Activated gamma-delta T cell treated with Interleukin-2 at 50 U/mL for 16 hours (primary cell): ENCODE measurements around the gene MAP7.
"Not testable (repeated sequence)": the region's sequence is repeated elsewhere in the genome, so short reads cannot be mapped to it uniquely, and the experiment has no call there.

Experiments used
- DNase-seq: peaks from one replicate; pipeline ENCODE4 v3.0.0-alpha.2; 2020

MAP7 gene

DNA sequence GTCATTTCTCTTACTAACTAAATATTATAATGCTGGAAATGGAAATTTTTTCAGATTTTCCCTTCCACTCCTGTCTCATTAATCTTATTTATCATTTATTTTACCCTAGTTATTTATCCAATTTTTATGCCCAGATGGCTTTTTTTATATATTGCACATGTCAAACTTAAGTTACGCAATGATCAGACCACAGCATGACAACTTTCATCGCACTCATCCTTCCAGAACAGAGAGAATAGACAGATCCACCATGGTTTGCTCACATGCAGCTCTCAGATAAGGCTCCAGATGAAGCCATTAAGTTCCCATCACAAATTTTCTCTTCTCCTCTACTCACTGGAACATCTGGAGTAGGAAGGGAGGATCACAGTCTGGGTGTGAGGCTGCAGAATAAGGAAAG is 48.7 kb downstream of the MAP7 start:
- no peak for DNase-seq

DNA sequence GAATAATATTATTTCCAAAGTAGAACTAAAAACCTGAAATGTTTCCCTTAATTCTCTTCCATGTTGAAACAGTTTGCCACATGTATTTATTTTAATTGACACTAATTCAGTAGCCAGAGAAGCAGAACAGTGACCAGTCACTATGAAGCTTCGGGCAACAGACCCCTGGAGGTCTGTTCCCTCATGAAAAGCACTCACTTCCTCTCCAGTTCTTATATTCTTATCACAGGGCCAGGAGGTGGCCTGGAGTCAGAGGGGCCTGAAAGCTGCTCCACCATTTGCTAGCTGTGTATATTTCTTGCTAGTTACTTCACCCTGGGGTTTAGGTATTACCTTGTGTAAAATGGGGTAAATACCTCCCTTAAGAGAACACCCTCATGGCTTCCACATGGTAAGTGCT is 49.1 kb downstream of the MAP7 start:
- no peak for DNase-seq

DNA sequence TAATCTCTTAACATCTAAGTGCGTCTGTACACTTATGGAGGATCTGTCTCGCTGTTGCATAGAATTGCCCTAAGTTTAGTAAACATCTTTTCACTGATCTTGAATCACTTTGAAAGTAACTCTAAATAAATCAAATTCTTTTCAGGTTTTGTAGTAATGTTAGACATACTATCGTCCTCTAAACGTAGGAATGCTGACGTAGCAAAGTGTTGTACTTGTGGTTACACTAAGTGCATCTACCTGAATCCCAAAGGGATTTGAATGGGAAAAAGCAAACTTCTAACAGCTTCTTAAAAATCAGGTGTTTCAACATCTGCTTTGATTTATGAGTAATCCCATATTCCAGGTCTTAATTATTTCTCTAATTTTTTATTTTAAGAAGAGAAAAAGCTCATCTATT is 49.8 kb downstream of the MAP7 start:
- DNase-seq: no peak

DNA sequence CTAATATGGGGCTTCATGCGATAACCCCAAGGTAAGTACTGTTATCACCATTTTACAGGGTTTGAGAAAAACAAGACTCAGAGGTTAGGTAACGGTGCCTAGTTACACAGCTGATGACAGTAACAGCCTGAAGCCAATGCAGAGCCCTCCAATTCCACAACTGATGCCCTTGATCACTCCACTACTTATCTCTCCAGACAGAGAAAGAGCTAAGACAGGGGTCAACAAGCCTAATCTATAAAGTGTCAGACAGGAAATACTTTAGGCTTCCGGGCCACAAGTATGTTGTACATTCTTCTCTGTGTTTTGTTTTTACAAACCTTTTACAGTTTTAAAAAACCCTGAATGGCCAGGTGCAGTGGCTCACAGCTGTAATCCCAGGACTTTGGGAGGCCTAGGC is 50.9 kb downstream of the MAP7 start:
- DNase-seq: no peak

DNA sequence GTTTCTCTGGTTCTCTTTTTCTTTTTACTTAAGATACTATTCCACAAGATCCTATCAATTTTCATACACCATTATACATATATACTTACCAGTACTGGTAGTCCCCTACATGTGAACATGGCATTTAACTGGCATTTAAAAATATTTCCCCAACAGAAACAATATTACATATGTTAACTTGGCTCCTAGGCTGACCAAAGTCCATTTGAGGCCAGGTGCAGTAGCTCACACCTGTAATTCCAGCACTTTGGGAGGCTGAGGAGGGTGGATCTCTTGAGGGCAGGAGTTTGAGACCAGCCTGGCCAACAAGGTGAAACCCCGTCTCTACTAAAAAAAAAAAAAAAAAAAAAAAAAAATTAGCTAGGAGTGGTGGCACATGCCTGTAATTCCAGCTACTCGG is 53.8 kb downstream of the MAP7 start:
- DNase-seq: not testable (repeated sequence)

DNA sequence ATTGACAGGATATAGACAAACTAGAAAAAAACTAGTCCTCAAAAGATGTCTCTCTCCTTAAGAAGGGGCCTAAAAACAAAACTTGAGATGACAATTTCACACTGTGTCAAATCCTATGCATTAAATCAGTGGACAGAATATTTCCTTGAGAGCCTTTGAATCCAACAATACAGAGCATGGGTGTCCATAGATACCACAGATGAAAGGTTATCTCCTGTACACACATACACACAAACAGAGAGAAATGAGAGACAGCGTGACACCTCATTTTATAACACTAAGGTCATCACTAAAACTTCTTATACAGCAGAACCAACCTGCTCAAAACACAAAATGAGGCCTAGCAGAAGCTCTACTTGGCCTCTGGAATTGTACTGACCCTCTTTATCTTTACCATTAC is 55.5 kb downstream of the MAP7 start:
- DNase-seq: no peak

DNA sequence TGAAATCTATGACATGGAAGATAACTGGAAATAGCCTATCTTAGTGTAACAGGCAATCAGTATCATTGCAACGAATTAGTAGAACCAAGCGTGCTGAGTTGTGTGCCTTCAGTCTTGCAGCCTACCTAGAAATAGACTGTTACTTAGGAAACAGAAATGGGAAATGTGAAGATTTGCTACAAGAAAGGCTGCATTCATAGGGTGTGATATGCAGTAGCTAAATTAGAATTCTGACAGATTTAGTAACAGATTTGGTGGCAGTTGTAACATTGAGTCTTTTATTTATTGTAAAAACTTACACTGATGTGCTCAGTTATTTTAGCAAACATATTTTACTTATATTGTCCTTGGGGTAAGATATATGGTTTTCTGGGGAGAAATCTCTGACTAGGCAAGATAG is 56.2 kb downstream of the MAP7 start:
- DNase-seq: no peak

DNA sequence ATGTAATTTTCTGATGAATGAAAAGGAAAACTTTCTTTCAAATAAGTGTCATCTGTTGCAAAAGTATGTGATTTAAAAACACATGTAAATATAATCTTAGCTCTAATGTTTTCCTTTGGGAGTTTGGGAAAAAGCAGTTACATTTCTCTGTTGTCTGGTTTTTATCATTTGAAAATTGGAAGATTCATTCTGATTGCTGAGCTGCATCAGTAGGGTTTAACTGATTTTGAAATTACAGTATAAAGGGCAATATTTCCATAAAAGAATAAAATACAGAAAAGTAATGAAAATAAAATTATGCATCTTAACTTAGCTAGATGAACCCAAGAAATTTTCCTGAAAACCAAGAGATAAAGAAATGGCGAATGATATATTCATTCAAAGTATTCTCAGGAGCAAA is 57.8 kb downstream of the MAP7 start:
- no peak for DNase-seq

DNA sequence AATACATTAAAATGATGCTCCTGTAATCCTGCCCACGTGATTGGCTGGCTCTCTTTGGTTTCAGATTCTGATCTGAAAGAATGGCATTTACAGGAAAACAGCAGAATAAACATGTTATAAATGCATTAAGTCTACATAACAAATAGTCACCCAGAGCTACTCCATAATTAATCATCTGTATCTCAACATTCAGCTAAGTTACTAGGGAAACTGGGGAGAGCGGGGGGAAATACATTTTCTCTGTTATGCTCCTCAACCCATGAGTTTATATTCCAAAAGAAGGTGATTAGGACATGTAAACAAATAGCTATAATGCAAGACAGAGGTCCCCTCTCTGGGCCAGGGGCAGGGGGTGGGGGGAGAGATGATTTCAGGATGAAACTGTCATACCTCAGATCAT is 58.5 kb downstream of the MAP7 start:
- no peak for DNase-seq

DNA sequence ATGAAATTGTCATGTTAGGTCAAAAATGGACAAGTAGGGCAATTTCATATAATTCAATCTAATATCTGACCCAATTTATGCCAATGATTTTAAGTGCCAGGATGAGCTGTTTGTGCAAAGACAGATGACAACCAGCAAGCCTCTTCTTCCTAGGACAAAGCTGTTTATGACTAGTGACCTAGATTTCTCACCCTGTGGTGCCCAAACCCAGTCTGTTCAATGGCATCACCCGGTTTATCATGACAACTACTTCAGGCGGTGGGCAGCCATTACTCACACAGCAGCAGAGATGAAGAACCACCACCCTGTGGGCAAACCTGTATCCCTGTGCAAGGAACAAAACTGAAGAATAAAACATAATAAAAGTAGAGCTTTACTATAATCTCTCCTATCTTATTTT is 59.0 kb downstream of the MAP7 start:
- DNase-seq: no peak

DNA sequence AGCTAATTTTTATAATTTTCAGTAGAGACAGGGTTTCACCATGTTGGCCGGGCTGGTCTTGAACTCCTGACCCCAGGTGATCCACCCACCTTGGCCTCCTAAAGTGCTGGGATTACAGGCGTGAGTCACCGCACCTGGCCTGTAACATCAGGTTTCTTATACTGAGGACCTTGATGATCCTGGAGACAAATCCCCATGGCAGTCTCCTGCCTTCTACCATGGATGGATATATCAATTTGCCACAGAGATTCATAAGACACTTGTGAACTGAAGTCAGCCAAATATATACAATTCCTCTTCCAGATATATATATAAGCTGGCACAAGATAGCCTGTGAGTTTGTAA is 60.6 kb downstream of the MAP7 start:
- not testable (repeated sequence) for DNase-seq

DNA sequence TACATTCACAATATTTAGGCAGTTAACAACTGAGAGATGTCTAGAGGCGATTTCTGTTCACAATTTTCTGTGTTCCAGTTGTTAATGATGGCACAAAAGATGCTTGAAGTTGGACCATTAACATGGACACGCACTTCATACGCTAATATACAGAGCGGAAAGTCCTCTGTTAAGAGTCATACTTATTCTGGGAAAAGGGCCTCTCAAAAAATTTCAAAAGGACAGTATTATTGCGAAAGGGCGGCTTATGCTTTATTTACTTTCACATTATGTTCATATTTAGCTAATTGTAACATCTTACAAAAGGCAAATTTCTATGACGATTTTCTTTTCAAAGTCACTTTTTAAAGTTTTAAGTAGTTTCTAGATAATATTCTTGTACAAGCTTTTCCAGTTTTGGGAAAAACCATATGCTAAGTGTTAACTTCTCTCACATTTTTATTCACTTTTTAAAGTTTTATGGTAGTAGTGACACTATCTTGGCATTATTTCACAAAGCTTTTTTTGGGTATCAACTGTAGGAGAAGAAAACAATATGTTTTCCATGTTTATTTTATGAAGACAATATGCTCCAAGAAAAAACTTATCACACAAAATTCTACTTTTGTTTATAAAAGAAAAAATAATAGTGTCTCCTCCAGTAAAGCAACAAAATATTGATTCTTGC is 62.3 kb downstream of the MAP7 start:
- no peak for DNase-seq

DNA sequence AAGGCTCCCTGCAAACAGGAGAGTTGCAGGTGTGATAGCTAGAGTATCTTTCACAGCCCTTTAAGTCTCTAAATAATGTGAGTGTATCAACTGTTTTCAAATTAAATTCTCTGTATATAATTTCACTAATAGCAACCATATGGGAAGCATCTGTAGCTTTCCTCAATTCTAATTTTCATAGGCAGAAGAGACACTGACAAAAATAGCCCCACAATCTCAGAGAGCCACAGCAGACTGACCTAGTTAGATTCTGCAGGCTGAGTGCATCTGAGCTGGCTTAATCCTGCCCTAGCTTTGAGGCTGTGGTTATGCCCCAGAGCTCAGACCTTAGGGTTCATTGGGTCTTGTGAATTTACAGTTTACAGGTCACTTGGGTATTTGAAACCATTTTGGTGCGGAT is 63.9 kb downstream of the MAP7 start:
- DNase-seq: no peak

DNA sequence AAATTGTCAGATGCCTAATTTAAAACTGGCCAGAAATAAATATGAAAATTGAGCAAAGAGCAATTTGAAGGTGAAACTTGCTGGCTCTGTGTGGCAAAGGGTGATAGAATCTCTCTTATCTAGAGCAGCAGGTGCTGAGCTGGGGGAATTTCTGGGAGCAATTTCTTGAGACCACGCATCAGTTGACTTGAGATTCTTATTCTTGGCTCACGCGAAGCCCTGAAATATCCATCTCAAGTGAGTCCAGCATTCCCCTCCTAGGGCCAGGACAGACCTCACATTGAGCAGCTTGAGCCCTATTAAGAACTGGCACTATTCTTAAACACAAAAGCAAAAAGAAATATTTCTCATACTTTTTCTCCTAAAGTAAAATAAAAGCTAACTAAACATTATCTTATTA is 66.3 kb downstream of the MAP7 start:
- DNase-seq: no peak

DNA sequence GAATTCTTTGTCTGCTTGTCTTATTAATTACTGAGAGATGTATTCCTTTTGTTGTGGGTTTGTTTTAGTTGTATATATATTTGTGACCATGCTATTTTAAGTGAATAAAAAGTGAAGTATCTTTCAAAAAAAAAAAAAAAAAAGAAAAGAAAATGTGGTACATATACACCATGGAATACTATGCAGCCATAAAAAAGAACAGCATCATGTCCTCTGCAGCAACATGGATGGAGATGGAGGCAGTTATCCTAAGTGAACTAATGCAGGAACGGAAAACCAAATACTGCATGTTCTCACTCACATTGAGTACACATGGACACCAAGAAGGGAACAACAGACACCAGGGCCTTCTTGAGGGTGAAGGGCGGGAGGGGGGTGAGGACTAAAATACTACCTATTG is 67.2 kb downstream of the MAP7 start:
- DNase-seq: not testable (repeated sequence)

DNA sequence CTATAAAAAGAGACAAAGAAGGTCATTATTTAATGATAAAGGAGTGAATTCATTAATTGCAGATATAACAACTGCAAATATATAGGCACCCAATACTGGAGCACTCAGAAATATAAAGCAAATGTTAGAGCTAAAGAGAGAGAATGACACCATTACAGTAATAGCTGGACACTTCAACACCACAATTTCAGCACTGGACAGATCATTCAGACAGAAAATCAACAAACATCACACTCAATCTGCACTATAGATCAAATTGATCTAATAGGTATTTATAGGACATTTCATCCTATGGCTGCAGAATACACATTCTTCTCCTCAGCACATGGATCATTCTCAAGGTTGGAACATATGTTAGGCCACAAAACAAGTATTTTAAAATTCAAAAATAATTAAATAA is 72.7 kb downstream of the MAP7 start:
- no peak for DNase-seq

DNA sequence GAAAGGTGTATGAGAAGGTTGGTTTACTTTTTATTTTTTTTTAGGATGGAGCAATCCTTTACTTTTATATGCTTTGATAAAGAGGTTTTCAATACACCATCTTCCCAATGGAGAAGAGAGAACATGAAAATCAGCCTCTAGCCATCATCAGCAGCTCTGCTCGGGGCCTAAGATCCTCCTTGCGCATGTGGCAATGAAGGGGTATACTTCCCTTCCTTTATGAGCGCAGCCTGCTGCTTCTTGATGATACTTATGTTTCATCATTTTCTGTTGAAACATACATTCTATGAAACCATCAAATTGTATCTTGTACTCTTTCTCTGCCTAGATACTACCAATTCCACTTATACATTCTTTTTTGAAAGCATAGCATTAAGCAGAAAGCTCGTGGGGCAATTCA is 74.5 kb downstream of the MAP7 start:
- DNase-seq: no peak

DNA sequence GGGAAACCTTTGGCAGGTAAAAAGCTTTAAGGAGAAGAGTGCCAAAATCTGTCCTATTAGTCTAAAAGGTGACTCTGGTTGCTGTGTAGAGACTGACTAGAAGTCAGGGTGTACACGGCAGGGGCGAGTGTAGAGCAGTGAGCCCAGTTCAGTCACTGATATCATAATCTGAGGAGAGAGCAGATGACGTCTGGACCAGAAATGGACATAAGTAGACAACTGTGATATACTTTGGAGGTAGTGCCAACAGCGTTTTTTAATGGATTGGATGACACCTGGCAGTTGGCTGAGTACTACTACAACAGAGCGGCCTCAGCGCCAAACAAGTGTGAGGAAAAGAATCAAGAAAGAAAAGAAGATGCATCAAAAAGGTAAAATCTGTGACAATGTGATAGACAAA is 76.0 kb downstream of the MAP7 start:
- no peak for DNase-seq

DNA sequence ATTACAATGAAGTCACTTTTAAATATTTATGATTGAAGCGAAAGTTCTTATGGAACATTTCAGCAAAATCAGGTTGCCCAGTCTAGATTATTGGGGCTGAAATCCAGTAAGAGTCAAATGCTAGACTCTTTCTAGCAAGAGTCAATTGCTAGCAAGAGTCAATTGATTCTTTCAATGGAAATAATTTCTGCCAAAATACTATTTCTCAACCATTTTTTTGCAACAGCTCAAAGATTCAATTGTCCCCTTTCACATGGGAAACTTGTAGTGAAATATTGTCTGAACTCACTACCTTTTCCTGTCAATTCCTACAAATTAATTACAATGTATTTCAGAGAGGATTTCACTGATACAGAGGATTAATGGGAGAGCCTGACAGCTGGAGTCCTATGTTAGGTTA is 78.3 kb downstream of the MAP7 start:
- no peak for DNase-seq

DNA sequence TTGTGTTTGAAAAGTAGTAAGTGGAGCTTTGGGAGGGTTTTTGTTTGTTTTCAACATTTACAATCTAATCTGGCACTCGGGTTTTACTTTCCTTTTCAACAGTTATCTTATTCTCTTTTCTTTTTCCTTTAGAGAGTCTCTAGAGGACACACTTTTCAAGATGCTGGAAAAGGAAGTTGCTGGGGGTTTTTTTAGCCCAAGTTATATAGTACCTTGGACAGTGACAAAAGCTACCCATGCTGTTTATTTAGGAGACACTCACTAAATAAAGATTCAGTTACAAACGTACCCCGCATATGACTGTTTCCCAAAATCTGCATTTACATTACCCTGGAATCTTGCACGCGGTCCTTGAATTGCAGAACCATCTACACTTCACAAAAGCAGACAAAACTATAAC is 78.8 kb downstream of the MAP7 start:
- DNase-seq: no peak

DNA sequence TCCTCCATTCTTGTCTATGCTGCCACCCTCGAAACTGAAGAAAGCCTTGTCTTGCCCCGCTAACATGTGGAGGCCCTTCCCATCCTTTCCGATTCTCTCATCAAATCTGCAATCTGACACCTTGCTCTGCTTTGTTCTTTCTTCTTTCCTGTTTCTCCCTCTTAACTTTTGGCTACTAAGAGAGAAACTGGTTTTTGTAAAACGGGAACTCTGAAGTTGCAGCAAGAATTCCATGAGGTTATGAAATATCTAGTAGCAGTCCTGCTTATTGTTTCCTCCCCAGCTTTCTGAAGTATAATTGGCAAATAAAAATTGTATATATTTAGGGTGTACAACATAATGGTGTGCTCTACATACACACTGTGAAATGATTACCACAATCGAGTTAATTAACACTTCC is 80.2 kb downstream of the MAP7 start:
- DNase-seq: no peak

DNA sequence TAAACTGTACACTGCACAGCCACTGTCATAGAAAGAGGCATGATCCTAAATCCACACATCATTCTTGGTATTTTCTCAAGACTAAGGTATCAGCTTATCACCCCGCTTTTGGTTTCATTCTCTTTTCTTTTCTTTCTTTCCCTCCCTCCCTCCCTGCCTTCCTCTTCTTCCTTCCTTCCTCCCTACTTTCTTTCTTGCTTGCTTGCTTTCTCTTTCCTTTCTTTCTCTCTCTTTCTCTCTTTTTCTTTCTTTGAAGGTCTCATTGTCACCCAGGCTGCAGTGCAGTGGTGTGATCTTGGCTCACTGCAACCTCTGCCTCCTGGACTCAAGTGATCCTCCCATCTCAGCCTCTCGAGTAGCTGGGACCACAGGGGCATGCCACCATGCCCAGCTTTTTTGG is 81.1 kb downstream of the MAP7 start:
- no peak for DNase-seq

DNA sequence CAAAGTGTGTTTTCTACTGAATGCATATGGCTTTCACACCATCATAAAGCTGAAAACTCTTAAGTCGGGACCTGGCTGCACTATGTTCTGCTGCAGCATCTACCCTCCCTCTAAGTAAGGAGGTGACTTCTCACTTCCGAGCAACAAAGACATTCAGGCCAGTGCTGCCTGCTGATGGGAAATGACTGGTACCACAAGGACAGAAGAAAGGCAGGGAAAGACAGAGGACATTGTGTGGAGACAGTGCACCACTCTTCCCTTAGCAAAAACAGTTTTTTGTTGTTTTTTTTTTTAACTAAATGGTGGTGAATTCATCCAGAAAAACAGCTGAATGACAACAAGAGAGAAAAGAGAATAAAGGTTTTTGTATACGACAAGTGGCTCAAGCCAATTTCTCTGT is 81.5 kb downstream of the MAP7 start:
- DNase-seq: no peak

DNA sequence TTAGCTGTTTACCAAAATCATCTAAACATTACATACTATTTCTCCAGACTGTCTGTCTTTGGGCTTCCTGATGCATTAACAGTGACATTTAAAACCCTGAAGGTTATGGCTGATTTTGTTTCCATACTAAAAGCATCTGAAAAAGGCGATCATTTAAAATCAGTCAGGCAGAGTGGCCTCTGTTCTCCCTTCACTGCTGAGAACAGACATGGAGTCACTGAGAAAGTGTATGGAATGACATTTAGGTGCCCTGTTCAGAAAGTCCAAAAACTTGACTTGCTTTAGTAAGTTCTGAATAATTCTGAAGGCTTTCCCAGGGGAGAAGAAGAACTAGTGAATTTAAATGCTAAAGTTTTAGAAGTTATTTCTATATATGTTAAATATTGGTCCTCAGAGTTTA is 83.0 kb downstream of the MAP7 start:
- DNase-seq: no peak

DNA sequence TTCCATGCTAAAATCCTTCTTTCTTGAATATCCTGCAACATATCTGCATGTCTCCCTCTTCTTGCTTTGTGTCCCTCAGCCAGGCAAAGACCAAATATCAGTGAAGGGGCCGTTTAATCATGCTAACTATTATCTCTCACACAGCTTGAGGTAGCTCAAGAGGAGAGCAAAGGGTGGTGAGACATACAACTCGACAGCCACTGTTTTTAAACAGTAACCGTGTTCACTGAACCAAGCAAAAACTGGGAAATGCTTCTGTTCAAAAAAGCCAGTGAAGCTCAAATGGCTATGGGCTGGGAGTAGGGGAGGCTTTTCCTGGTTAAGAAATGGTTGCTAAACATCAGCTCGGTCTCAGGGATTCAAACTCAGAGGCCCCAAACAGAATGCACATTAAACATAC is 83.4 kb downstream of the MAP7 start:
- no peak for DNase-seq

DNA sequence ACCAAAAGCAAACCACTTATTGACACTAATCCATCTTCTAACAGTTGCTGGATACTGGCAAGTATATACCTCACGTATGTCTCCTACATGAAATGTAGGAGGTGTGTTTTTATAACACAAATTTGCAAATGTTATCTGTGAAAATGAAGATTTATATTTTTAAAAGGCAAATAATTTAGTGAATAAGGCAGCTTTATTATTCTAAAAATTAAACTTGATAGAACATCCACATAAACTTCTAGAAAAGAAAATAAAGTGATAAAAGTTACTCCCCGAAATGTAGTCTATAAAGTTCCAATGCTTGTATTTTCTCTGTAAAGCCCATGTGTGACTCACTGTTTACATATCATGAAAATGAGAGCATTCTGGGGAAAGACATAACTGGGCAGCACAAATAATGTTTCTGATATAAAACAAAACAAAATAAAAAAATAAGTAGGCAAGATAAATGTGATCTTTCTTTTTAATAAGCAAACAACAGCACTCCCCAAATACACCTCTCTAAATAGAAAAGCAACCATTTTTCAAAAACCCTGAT is 84.4 kb downstream of the MAP7 start:
- DNase-seq: no peak
